HepG2 (cell line): Measurements from ENCODE around the gene RBP7. TPM values are rescaled to one million over a fixed set of nuclear protein-coding genes. Genes with fewer than 3 reads are reported as not detected.
"Not testable (repeated sequence)": the region's sequence is repeated elsewhere in the genome, so short reads cannot be mapped to it uniquely, and the experiment has no call there.

Source experiments
- ATAC-seq: fragments of 200-7000 bp; cut with Tn5 transposase; 3 replicates; pipeline ENCODE4 v1.9.1; 2020; ENCODE audit warnings: mild to moderate bottlenecking, moderate library complexity
- BruUV-seq: library from RNA; stranded (reverse); fragments of 400-500 nt; replicated peaks from 2 replicates; lab custom pipeline; 2021; lab: Mats Ljungman, UMichigan
- CTCF ChIA-PET: fragments of 300-600 bp; formaldehyde crosslinking; extraction: SDS; loops from one replicate; lab custom pipeline; 2021; ENCODE audit warnings: low total read pairs, inconsistent platforms, low intra/inter-chr PET ratio; lab: Yijun Ruan, JAX
- POLR2A ChIA-PET: fragments of 350-600 bp; sonication (Branson Sonifier 250); formaldehyde crosslinking; loops from one replicate; lab custom pipeline; 2020; ENCODE audit warnings: antibody characterized with exemption, inconsistent platforms; lab: Yijun Ruan, JAX
- DNase-seq: peaks from one replicate; pipeline ENCODE4 v3.0.0-alpha.2; 2015; ENCODE audit warnings: low spot score
- FAIRE-seq: peaks from 3 replicates; lab custom pipeline; 2011; peaks lifted over from hg19 to GRCh38; lab: Jason Lieb, UNC
- H2AFZ ChIP-seq: one replicate; pipeline ENCODE4 v1.6.1; 2011; ENCODE audit warnings: low read length, inconsistent platforms
- H3K27ac ChIP-seq: fragments of 300-600 bp; 3 replicates; pipeline ENCODE4 v1.8.0; 2011; ENCODE audit warnings: mixed run types, mild to moderate bottlenecking, mixed read lengths, low read length, inconsistent platforms; ENCODE audit not compliant: insufficient read depth; ENCODE audit errors: extremely low read length
- H3K27me3 ChIP-seq, 2 experiments: fragments of 200-600 bp in 1 of 2; 2 replicates in 1 of 2; 3 replicates in 1 of 2; pipeline versions ENCODE4 v1.6.0 to v1.8.0; 2011; ENCODE audit warnings: low read length in 2 of 2, mild to moderate bottlenecking in 2 of 2, moderate library complexity in 2 of 2, inconsistent platforms in 1 of 2; ENCODE audit not compliant: insufficient read depth in 2 of 2, control insufficient read depth in 1 of 2
- H3K36me3 ChIP-seq, 2 experiments: fragments of 200-600 bp in 1 of 2; replicated peaks in 1 of 2; 2 replicates in 1 of 2; 3 replicates in 1 of 2; pipeline versions ENCODE4 v1.5.1 to v1.8.0; 2011; ENCODE audit warnings: low read length in 2 of 2, inconsistent platforms in 1 of 2; ENCODE audit not compliant: insufficient read depth in 2 of 2, control insufficient read depth in 1 of 2
- H3K4me1 ChIP-seq: 2 replicates; pipeline ENCODE4 v1.5.1; 2012; ENCODE audit warnings: low read length, inconsistent platforms; ENCODE audit not compliant: insufficient read depth
- H3K4me2 ChIP-seq: 2 replicates; pipeline ENCODE4 v1.6.0; 2011; ENCODE audit warnings: low read depth, low read length, inconsistent platforms
- H3K4me3 ChIP-seq, 3 experiments: fragments of 200-600 bp in 1 of 3; sonication (generic), shearing (Covaris generic) in 1 of 3; replicated peaks in 1 of 3; 2 replicates each; pipeline ENCODE4 v1.5.1; 2011 to 2016; ENCODE audit warnings: low read length in 3 of 3, inconsistent platforms in 2 of 3, low read depth in 2 of 3, mild to moderate bottlenecking in 2 of 3, control low read depth in 1 of 3, mixed read lengths in 1 of 3; ENCODE audit not compliant: insufficient read depth in 1 of 3
- H3K79me2 ChIP-seq: one replicate; pipeline ENCODE4 v1.6.1; 2011; ENCODE audit warnings: low read length, inconsistent platforms; ENCODE audit not compliant: insufficient read depth
- H3K9ac ChIP-seq: 2 replicates; pipeline ENCODE4 v1.6.0; 2011; ENCODE audit warnings: mild to moderate bottlenecking, low read depth, low read length, inconsistent platforms; ENCODE audit not compliant: insufficient read depth
- H3K9me3 ChIP-seq: 2 replicates; pipeline ENCODE4 v1.5.1; 2012; ENCODE audit warnings: mild to moderate bottlenecking, low read length
- H4K20me1 ChIP-seq: 2 replicates; pipeline ENCODE4 v1.6.0; 2011; ENCODE audit warnings: inconsistent platforms, mild to moderate bottlenecking, low read length, moderate library complexity; ENCODE audit not compliant: insufficient read depth
- DPF2 ChIP-seq: sonication (generic); formaldehyde crosslinking; IDR thresholded peaks from 2 replicates; pipeline ENCODE4 v1.4.0; 2020; ENCODE audit warnings: mild to moderate bottlenecking, low read depth, missing genetic modification reagents, borderline replicate concordance
- RFX5 ChIP-seq: IDR thresholded peaks from 2 replicates; pipeline ENCODE4 v1.6.1; 2011; ENCODE audit warnings: low read depth, low read length, improper control_type of control experiment
- RFXANK ChIP-seq: IDR thresholded peaks from 2 replicates; pipeline ENCODE4 v1.6.1; 2016
- ZNF121 ChIP-seq: sonication (generic); formaldehyde crosslinking; IDR thresholded peaks from 2 replicates; pipeline ENCODE4 v1.5.0; 2020; ENCODE audit warnings: mild to moderate bottlenecking, missing genetic modification reagents
- WGBS: methylation state at CpG from one replicate; pipeline ENCODE4 v1.1.6; 2017; ENCODE audit warnings: low lambda C conversion rate; 5-methylcytosine and 5-hydroxymethylcytosine counted together
- in situ Hi-C: cut with HindIII; loops from 2 replicates; pipeline ENCODE4 v1.10.0; 2017; ENCODE audit warnings: low pct_unique_long_range_greater_than_20kb; ENCODE audit not compliant: extremely low pct_ligation_motif_present
- intact Hi-C: fragments of 100-400 bp; cut with micrococcal nuclease; formaldehyde crosslinking; loops from one replicate; pipeline ENCODE4 v1.10.0; 2022; ENCODE audit not compliant: unreplicated experiment
- polyA plus RNA-seq, 8 experiments: library from polyadenylated mRNA; depleted of rRNA in 3 of 8; stranded (reverse) in 7 of 8; unstranded in 1 of 8; fragments of >200 nt; fragmentation: Illumina TruSeq in 4 of 8; extraction: Trizol in 4 of 8; gene quantifications; 2 replicates each; pipeline versions ENCODE4 v1.2.1 to v1.2.3, GENCODE V29; 2011 to 2016; ENCODE audit warnings: low read depth in 4 of 8, missing spikeins in 1 of 8, mixed read lengths in 1 of 8; ENCODE audit not compliant: insufficient read depth in 1 of 8
- total RNA-seq, 5 experiments: library from RNA; depleted of rRNA; stranded (reverse); fragments of >200 nt; fragmentation: Illumina TruSeq; extraction: Trizol; gene quantifications; 2 replicates each; pipeline ENCODE4 v1.2.3, GENCODE V29; 2016; ENCODE audit warnings: low read depth in 1 of 5

RBP7 gene
- total and polyA plus RNA-seq, 2 of the 13 experiments (the other 11 are each of a cell fraction or from before 2014, with no cell fraction given) = 1.6 to 2.0 TPM

DNA sequence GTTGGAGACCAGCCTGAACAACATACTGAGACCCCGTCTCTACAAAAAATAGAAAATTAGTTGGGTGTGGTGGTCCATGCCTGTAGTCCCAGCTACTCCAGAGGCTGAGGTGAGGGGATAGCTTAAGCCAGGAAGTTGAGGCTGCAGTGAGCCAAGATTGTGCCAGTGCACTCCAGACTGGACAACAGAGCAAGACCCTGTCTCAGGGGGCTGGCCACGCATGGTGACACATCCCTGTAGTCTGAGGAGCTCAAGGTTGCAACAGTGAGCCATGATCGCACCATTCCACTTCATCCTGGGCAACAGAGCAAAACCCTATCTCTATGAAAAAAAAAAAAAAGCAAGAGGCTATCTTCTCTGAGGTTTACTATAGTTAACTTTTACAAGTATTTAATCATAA is 23.1 kb downstream of the RBP7 start:
- H3K27ac ChIP-seq = no peak overlapping the region
- TF ChIP-seq DPF2 (CRISPR knock-in tag) (no peak), RFXANK (CRISPR knock-in tag) (no peak), RFX5 (no peak), ZNF121 (CRISPR knock-in tag) (peak; percentile 64; the same call in 1 of the 2 replicates)
- TF ChIP-seq, all 625 proteins: peak for 1
- no peaks in the 10 kb centered on the region for H3K9me3 ChIP-seq
- H4K20me1 ChIP-seq = no peaks in the 10 kb centered on the region
- in situ Hi-C loops (no loop called here), intact Hi-C loops (no loop called here)
- no peak overlapping the region for H3K4me2 ChIP-seq
- no TSS peak for BruUV-seq
- no peak overlapping the region for H3K4me3 ChIP-seq
- FAIRE-seq (no peak), ATAC-seq (no peak), DNase-seq (no peak)
- CTCF ChIA-PET = no interaction called here
- 0 out of 2 replicates have a peak, but pooled peaks cover 4% of the 10 kb centered on the region for H3K4me1 ChIP-seq
- H3K27me3 ChIP-seq = no peaks in the 10 kb centered on the region
- H3K9ac ChIP-seq = no peak overlapping the region
- POLR2A ChIA-PET = no interaction called here
- no peak overlapping the region for H2AFZ ChIP-seq
- H3K36me3 ChIP-seq = no peaks in the 10 kb centered on the region
- no peaks in the 10 kb centered on the region for H3K79me2 ChIP-seq
- 19% methylated on average over 3 of the region's 3 CpGs for WGBS

DNA sequence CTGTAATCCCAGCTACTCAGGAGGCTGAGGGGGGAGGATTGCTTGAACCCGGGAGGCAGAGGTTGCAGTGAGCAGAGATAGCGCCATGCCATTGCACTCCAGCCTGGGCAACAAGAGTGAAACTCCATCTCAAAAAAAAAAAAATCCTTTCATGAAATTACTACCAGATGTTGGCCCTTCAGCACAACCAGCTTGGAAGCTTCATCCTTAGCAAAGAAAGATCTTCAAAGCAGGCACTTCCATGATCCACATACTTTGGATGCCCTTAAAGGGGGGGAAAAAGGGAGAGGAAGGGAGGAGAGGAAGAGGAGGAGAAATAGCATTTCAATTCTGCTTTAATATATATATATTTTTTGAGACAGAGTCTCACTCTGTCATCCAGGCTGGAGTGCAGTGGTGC is 23.6 kb downstream of the RBP7 start:
- intact Hi-C loops, BruUV-seq, H3K27ac ChIP-seq, H4K20me1 ChIP-seq, FAIRE-seq, H3K79me2 ChIP-seq, POLR2A ChIA-PET, ATAC-seq, H3K9me3 ChIP-seq, in situ Hi-C loops, H3K4me3 ChIP-seq, H3K27me3 ChIP-seq, DNase-seq, H3K4me1 ChIP-seq, H3K9ac ChIP-seq, CTCF ChIA-PET, H2AFZ ChIP-seq, H3K4me2 ChIP-seq, H3K36me3 ChIP-seq: not testable (repeated sequence)
- 6% methylated on average over 2 of the region's 2 CpGs for whole genome bisulfite sequencing

GRCh38 chr1:10021992-10022391 is 25.0 kb downstream of the RBP7 start:
- H3K9ac ChIP-seq, H3K4me3 ChIP-seq, in situ Hi-C loops, H3K36me3 ChIP-seq, intact Hi-C loops, DNase-seq, H2AFZ ChIP-seq, H3K4me1 ChIP-seq, H3K79me2 ChIP-seq, H4K20me1 ChIP-seq, POLR2A ChIA-PET, H3K9me3 ChIP-seq, BruUV-seq, H3K27ac ChIP-seq, FAIRE-seq, H3K27me3 ChIP-seq, ATAC-seq, CTCF ChIA-PET, H3K4me2 ChIP-seq: not testable (repeated sequence)
- WGBS = 72% methylated on average over 4 of the region's 4 CpGs
